Prostate gland (tissue), 2 donors: ENCODE measurements around the gene TMEM233. TPM values are rescaled to one million over a fixed set of nuclear protein-coding genes. Genes with fewer than 3 reads are reported as not detected.

Source experiments
- DNase-seq: peaks from one replicate; pipeline ENCODE4 v3.0.0-alpha.2; 2019; ENCODE audit warnings: low spot score
- H3K27ac ChIP-seq, 2 donors: fragments of 200-600 bp; sonication (generic); 2 replicates each; pipeline ENCODE4 v1.5.1; 2017 to 2019
- H3K27me3 ChIP-seq: fragments of 200-600 bp; sonication (generic); replicated peaks from 2 replicates; pipeline ENCODE4 v1.5.1; 2019; ENCODE audit not compliant: insufficient read depth
- H3K36me3 ChIP-seq, 2 donors: fragments of 200-600 bp; sonication (generic); 1 replicate in 1 of 2; 2 replicates in 1 of 2; pipeline versions ENCODE4 v1.5.1 to v1.8.1; 2017 to 2019
- H3K4me1 ChIP-seq: fragments of 200-600 bp; sonication (generic); replicated peaks from 2 replicates; pipeline ENCODE4 v1.5.1; 2019
- H3K4me3 ChIP-seq, 2 donors: fragments of 200-600 bp; sonication (generic); 2 replicates each; pipeline ENCODE4 v1.5.1; 2017 to 2019
- H3K9me3 ChIP-seq: fragments of 200-600 bp; sonication (generic); 2 replicates; pipeline ENCODE4 v1.5.1; 2017
- CTCF ChIP-seq, 4 experiments: fragments of 200-600 bp in 2 of 4; fragments of 450-650 bp in 2 of 4; sonication (generic) in 2 of 4; IDR thresholded peaks; 1 replicate in 3 of 4; 2 replicates in 1 of 4; pipeline ENCODE4 v1.5.1; 2016 to 2019; ENCODE audit warnings: antibody characterized with exemption in 4 of 4, mild to moderate bottlenecking in 2 of 4, moderate library complexity in 2 of 4
- POLR2A ChIP-seq: fragments of 450-650 bp; IDR thresholded peaks from one replicate; pipeline ENCODE4 v1.6.1; 2016; ENCODE audit warnings: antibody characterized with exemption, mild to moderate bottlenecking
- POLR2AphosphoS5 ChIP-seq: sonication (generic); formaldehyde crosslinking; IDR thresholded peaks from one replicate; pipeline ENCODE4 v1.6.1; 2017; ENCODE audit warnings: antibody characterized with exemption
- WGBS: methylation state at CpG from one replicate; pipeline ENCODE4 v1.1.5; 2018; 5-methylcytosine and 5-hydroxymethylcytosine counted together
- intact Hi-C: fragments of 100-400 bp; cut with DNase I; formaldehyde crosslinking; loops from one replicate; pipeline ENCODE4 v1.14.2; 2022
- total RNA-seq, 2 donors: library from RNA; depleted of rRNA; stranded (reverse); fragments of >200 nt; gene quantifications; one replicate each; pipeline ENCODE4 v1.1.0, GENCODE V29; 2016

The TMEM233 gene
- total RNA-seq, 2 donors from 2014 or later = 0.18 TPM; not detected in 1

- no peak for DNase-seq
- no peak for TF ChIP-seq POLR2AphosphoS5
- no peak for TF ChIP-seq POLR2A
- no peak for TF ChIP-seq CTCF (IDR thresholded peaks at IDR 0.05)
- no peak overlapping the region for H3K27ac ChIP-seq
- no peaks in the 10 kb centered on the region for H3K4me1 ChIP-seq
- H3K9me3 ChIP-seq = no peaks in the 10 kb centered on the region
- H3K4me3 ChIP-seq = no peak overlapping the region
- H3K27me3 ChIP-seq = no peaks in the 10 kb centered on the region
- 79% methylated on average over 9 of the region's 9 CpGs for WGBS
- intact Hi-C loops = no loop called here
- H3K36me3 ChIP-seq = peaks cover 12 to 54% of the 10 kb centered on the region in 2 donors
These were observed 82.4 kb downstream of the TMEM233 start for GRCh38 chr12:119676022-119676421.

- intact Hi-C loops = no loop called here
- Histone ChIP-seq H3K9me3 (no peaks in the 10 kb centered on the region), H3K4me3 (no peak overlapping the region), H3K27ac (no peak overlapping the region), H3K4me1 (no peaks in the 10 kb centered on the region), H3K36me3 (peaks cover 12 to 54% of the 10 kb centered on the region in 2 donors), H3K27me3 (no peaks in the 10 kb centered on the region)
- TF ChIP-seq POLR2A (no peak), CTCF (IDR thresholded peaks at IDR 0.05) (no peak), POLR2AphosphoS5 (no peak)
- 90% methylated on average over 13 of the region's 13 CpGs for WGBS
- no peak for DNase-seq
These were observed 83.0 kb downstream of the TMEM233 start for GRCh38 chr12:119676573-119676972.

- peaks cover 12 to 54% of the 10 kb centered on the region in 2 donors for H3K36me3 ChIP-seq
- no peak overlapping the region for H3K27ac ChIP-seq
- H3K4me1 ChIP-seq = no peaks in the 10 kb centered on the region
- no peak overlapping the region for H3K4me3 ChIP-seq
- H3K27me3 ChIP-seq = no peaks in the 10 kb centered on the region
- WGBS = 91% methylated on average over 7 of the region's 7 CpGs
- intact Hi-C loops = no loop called here
- H3K9me3 ChIP-seq = no peaks in the 10 kb centered on the region
- DNase-seq = no peak
- TF ChIP-seq POLR2AphosphoS5 (no peak), POLR2A (no peak), CTCF (IDR thresholded peaks at IDR 0.05) (no peak)
These were observed 84.9 kb downstream of the TMEM233 start for GRCh38 chr12:119678459-119678858.

GRCh38 chr12:119679081-119679480 is 85.5 kb downstream of the TMEM233 start:
- Histone ChIP-seq H3K9me3 (no peaks in the 10 kb centered on the region), H3K27ac (no peak overlapping the region), H3K36me3 (peaks cover 12 to 52% of the 10 kb centered on the region in 2 donors), H3K27me3 (no peaks in the 10 kb centered on the region), H3K4me3 (no peak overlapping the region), H3K4me1 (no peaks in the 10 kb centered on the region)
- 89% methylated on average over 5 of the region's 5 CpGs for WGBS
- DNase-seq = no peak
- intact Hi-C loops = no loop called here
- TF ChIP-seq CTCF (IDR thresholded peaks at IDR 0.05) (no peak), POLR2A (no peak), POLR2AphosphoS5 (no peak)

GRCh38 chr12:119679490-119679889 is 85.9 kb downstream of the TMEM233 start:
- intact Hi-C loops = no loop called here
- Histone ChIP-seq H3K4me3 (no peak overlapping the region), H3K4me1 (no peaks in the 10 kb centered on the region), H3K9me3 (no peaks in the 10 kb centered on the region), H3K27ac (no peak overlapping the region), H3K36me3 (peaks cover 12 to 48% of the 10 kb centered on the region in 2 donors), H3K27me3 (no peaks in the 10 kb centered on the region)
- WGBS = 83% methylated on average over 10 of the region's 10 CpGs
- DNase-seq = no peak
- TF ChIP-seq CTCF (IDR thresholded peaks at IDR 0.05) (no peak), POLR2A (no peak), POLR2AphosphoS5 (no peak)
